Measurements from ENCODE around the gene CAMK2B.
"Not testable (repeated sequence)": the region's sequence is repeated elsewhere in the genome, so short reads cannot be mapped to it uniquely, and the experiment has no call there.

Gene CAMK2B

GRCh38 chr7:44176486-44176885 is 148.9 kb downstream of the CAMK2B start:
- no peak for DNase-seq

GRCh38 chr7:44175730-44176129 is 149.7 kb downstream of the CAMK2B start:
- no peak for DNase-seq

- DNase-seq = not testable (repeated sequence)
These were observed 150.8 kb downstream of the CAMK2B start for GRCh38 chr7:44174694-44174948.

DNA sequence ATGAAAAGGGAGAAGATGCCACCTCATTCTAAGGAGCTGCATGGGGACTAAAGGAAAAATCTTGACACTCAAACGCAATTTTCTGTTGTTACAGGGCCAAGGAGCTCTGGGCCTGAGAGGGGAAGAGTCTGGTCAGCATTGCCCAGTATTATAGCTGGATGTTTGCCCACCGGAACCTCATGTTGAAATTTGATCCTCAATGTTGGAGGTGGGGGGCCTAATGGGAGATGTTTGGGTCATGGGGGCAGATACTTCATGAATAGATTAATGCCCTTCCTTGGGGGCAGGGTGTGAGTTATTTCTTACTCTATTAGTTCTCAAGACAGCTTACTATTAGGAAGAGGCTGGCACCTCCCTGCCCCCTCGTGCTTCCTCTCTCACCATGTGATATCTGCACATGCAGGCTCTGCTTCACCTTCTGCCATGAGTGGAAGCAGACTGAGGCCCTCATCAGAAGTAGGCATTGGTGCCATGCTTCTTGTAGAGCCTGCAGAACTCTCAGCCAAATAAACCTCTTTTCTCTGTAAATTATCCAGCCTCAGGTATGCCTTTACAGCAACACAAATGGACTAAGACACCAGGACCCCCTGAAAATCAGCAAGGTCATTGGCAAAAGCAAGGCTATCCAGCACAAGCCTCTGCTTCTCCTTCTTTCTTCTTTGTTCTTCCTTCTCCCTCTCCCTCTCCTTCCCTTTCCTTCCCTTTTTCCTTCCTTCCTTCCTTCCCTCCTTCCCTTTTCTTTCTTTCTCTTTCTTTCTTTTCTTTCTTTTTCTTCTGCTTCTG is 151.3 kb downstream of the CAMK2B start:
- no peak for DNase-seq

DNA sequence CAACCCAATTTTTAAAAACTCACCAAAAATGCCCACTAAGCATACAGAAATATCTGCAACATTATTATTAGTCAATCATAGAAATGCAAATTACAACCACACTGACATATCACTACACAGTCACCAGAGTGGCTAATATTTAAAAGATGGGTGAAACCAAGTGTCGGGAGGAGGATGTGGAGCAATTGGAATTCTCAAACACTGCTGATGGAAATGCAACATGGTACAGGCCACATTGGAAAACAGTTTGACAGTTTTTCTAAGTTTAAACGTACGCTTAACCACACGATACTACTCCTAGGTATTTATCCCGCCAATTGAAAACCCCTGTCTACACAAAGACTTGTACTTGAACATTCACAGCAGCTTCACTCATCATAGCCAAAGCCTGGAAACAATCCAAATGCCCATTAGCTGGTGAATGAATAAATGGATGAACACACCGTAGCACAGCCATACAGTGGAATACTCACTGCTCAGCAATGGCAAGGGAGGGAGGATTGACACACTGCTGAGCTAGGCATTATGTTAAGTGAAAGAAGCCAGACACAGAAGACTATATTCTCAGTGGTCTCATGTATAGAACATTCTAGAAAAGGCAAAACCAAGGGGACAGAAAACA is 152.5 kb downstream of the CAMK2B start:
- DNase-seq = no peak

- no peak for DNase-seq
These were observed 153.0 kb downstream of the CAMK2B start for GRCh38 chr7:44172352-44172751.

GRCh38 chr7:44171901-44172300 is 153.5 kb downstream of the CAMK2B start:
- DNase-seq = not testable (repeated sequence)

DNA sequence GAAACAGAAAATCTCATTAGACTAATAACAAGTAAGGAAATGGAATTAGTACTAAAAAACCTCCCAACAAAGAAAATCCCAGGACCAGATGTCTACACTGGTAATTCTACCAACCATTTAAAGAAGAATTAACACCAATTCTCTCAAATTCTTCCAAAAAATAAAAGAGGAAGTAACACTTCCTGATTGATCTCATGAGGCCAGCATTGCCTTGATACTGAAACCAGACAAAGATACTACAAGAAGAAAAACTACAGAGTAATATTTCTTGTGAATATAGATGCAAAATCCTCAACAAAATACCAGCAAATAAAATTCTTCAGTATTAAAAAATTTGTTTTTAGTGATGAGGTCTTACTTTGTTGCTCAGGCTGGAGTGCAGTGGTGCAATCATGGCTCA is 157.5 kb downstream of the CAMK2B start:
- no peak for DNase-seq
